Measurements from ENCODE around the gene LARP1B.
A peak's percentile ranks its signal among the peaks of the same experiment; 100 is the strongest.
"Not testable (repeated sequence)": the region's sequence is repeated elsewhere in the genome, so short reads cannot be mapped to it uniquely, and the experiment has no call there.

The LARP1B gene

GRCh38 chr4:128060699-128061565 lies at the start of gene LARP1B:
Gene LARP1B (plus strand): TSS chr4:128061312. CDS start chr4:128074952, 13,640 bp downstream.
- DNase-seq (ENCODE audit: low read depth) = peak; percentile 80
- H3K4me3 ChIP-seq (ENCODE audit: low read depth, low read length) = peak within 1 kb of the TSS; percentile 95
- no peak for TF ChIP-seq CTCF (IDR thresholded peaks at IDR 0.05; ENCODE audit: low read depth, low read length, missing control alignments)

GRCh38 chr4:128025319-128025718 lies 35.8 kb upstream of the LARP1B start:
- DNase-seq (ENCODE audit: low read depth) = no peak
- TF ChIP-seq CTCF (IDR thresholded peaks at IDR 0.05; ENCODE audit: low read depth, low read length, missing control alignments) = no peak
- no peak overlapping the region for H3K4me3 ChIP-seq (ENCODE audit: low read depth, low read length)

GRCh38 chr4:128029907-128030306 lies 31.2 kb upstream of the LARP1B start:
- DNase-seq (ENCODE audit: low read depth) = no peak
- no peak for TF ChIP-seq CTCF (IDR thresholded peaks at IDR 0.05; ENCODE audit: low read depth, low read length, missing control alignments)

GRCh38 chr4:128031756-128032384 lies 29.2 kb upstream of the LARP1B start:
- no peak overlapping the region for H3K4me3 ChIP-seq (ENCODE audit: low read depth, low read length)
- DNase-seq (ENCODE audit: low read depth) = no peak
- no peak for TF ChIP-seq CTCF (IDR thresholded peaks at IDR 0.05; ENCODE audit: low read depth, low read length, missing control alignments)

More at GRCh38 chr4:128029907-128030306, 31.2 kb upstream of the LARP1B start:
- no peak overlapping the region for H3K4me3 ChIP-seq (ENCODE audit: low read depth, low read length)

- no peak for TF ChIP-seq CTCF (IDR thresholded peaks at IDR 0.05; ENCODE audit: low read depth, low read length, missing control alignments)
- DNase-seq (ENCODE audit: low read depth) = no peak
- H3K4me3 ChIP-seq (ENCODE audit: low read depth, low read length) = no peak overlapping the region
Observed at GRCh38 chr4:128039568-128039967, 21.5 kb upstream of the LARP1B start.

- not testable (repeated sequence) for H3K4me3 ChIP-seq (ENCODE audit: low read depth, low read length)
Observed at GRCh38 chr4:128047019-128047418, 14.1 kb upstream of the LARP1B start.

GRCh38 chr4:128047514-128047913 lies 13.6 kb upstream of the LARP1B start:
- not testable (repeated sequence) for DNase-seq (ENCODE audit: low read depth); H3K4me3 ChIP-seq (ENCODE audit: low read depth, low read length)

More at GRCh38 chr4:128047019-128047418, 14.1 kb upstream of the LARP1B start:
- DNase-seq (ENCODE audit: low read depth) = not testable (repeated sequence)

GRCh38 chr4:128051229-128051628 lies 9.9 kb upstream of the LARP1B start:
- not testable (repeated sequence) for H3K4me3 ChIP-seq (ENCODE audit: low read depth, low read length); DNase-seq (ENCODE audit: low read depth)

GRCh38 chr4:128054907-128055306 lies 6.2 kb upstream of the LARP1B start:
- H3K4me3 ChIP-seq (ENCODE audit: low read depth, low read length); DNase-seq (ENCODE audit: low read depth): not testable (repeated sequence)

GRCh38 chr4:128055441-128056206 lies 5.5 kb upstream of the LARP1B start:
- not testable (repeated sequence) for H3K4me3 ChIP-seq (ENCODE audit: low read depth, low read length); DNase-seq (ENCODE audit: low read depth)

Data from GM12864 (cell line).